Kidney epithelial cell (primary cell): ENCODE results near the gene HOXB4. TPM values are rescaled to one million over a fixed set of nuclear protein-coding genes. Genes with fewer than 3 reads are reported as not detected.

Source experiments
- DNase-seq: peaks from one replicate; pipeline ENCODE4 v3.0.0-alpha.2; 2010; ENCODE audit warnings: low read depth
- H3K27me3 ChIP-seq: 2 replicates; pipeline ENCODE4 v1.6.0; 2011; ENCODE audit warnings: low read length; ENCODE audit not compliant: control insufficient read depth, insufficient read depth
- H3K36me3 ChIP-seq: 2 replicates; pipeline ENCODE4 v1.5.1; 2011; ENCODE audit warnings: low read length; ENCODE audit not compliant: control insufficient read depth, insufficient read depth
- H3K4me3 ChIP-seq: 2 replicates; pipeline ENCODE4 v1.5.1; 2011; ENCODE audit warnings: low read depth, mild to moderate bottlenecking, control low read depth, low read length
- total RNA-seq: library from RNA; depleted of rRNA; stranded (reverse); fragments of >200 nt; gene quantifications from 2 replicates; pipeline ENCODE4 v1.2.3, GENCODE V29; 2015
- TF ChIP-seq, protein P1 (sequence below): IDR thresholded peaks from 2 replicates; pipeline ENCODE4 v1.5.1; 2011; ENCODE audit warnings: mild to moderate bottlenecking, moderate library complexity, low read length, control low read depth, inconsistent platforms; ENCODE audit not compliant: insufficient read depth, poor library complexity, severe bottlenecking

HOXB4 gene
- total RNA-seq, 1 donor from 2014 or later: 3.6 TPM

DNA sequence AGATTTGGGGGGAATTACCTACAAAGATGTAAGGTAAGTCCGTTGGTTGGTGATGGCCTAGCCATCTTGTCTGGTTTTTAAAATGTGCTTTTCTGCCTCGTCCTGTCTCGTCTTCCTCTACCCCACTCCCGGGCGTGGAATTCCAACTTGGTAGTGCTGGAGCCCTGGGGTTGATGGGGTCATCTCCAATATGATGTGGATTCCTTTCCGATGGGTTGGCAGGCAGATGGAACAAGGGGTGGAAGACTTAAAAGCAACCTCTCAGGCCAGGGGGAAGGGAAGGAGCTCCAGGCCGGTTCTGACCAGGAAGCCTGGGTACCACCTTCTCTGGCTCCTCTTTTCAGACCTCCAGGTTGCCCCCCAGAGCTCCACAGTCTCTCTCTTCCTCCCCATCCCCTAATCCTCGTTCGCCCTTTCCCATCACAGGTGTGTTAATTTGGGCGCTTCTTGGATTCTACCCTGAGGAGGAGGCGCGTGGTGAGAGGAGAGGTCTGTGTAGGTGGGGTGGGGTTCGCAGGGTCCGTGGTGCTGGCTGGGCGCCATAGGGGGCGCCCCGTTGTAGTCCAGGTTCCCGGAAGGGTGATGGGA lies 28.1 kb downstream of the HOXB4 start:
- H3K36me3 ChIP-seq: peaks cover 8% of the 10 kb centered on the region
- TF ChIP-seq, protein P1, sequence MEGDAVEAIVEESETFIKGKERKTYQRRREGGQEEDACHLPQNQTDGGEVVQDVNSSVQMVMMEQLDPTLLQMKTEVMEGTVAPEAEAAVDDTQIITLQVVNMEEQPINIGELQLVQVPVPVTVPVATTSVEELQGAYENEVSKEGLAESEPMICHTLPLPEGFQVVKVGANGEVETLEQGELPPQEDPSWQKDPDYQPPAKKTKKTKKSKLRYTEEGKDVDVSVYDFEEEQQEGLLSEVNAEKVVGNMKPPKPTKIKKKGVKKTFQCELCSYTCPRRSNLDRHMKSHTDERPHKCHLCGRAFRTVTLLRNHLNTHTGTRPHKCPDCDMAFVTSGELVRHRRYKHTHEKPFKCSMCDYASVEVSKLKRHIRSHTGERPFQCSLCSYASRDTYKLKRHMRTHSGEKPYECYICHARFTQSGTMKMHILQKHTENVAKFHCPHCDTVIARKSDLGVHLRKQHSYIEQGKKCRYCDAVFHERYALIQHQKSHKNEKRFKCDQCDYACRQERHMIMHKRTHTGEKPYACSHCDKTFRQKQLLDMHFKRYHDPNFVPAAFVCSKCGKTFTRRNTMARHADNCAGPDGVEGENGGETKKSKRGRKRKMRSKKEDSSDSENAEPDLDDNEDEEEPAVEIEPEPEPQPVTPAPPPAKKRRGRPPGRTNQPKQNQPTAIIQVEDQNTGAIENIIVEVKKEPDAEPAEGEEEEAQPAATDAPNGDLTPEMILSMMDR: no peak
- no peaks in the 10 kb centered on the region for H3K27me3 ChIP-seq
- peak overlapping the region; percentile 32 for H3K4me3 ChIP-seq
- no peak for DNase-seq

DNA sequence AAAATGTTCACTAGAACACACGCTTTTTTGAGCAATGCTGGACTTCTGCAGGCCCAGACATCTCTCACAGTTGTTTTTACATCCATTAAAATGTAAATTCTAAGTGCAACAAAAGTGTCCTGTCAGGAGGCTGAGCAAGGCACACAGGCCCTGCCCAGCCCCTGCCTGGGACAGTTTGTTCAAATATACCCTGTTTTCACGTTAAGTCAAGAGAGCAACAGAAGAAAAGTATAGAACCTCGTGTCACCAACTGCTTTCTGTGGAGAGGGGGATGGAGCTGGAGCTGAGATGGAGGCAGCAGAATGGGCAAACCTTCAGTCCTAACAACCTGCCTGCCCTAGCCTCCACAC lies 28.9 kb downstream of the HOXB4 start:
- no peak overlapping the region for H3K4me3 ChIP-seq
- no peaks in the 10 kb centered on the region for H3K27me3 ChIP-seq
- H3K36me3 ChIP-seq: peaks cover 4% of the 10 kb centered on the region
- DNase-seq: no peak
- TF ChIP-seq, protein P1: no peak

DNA sequence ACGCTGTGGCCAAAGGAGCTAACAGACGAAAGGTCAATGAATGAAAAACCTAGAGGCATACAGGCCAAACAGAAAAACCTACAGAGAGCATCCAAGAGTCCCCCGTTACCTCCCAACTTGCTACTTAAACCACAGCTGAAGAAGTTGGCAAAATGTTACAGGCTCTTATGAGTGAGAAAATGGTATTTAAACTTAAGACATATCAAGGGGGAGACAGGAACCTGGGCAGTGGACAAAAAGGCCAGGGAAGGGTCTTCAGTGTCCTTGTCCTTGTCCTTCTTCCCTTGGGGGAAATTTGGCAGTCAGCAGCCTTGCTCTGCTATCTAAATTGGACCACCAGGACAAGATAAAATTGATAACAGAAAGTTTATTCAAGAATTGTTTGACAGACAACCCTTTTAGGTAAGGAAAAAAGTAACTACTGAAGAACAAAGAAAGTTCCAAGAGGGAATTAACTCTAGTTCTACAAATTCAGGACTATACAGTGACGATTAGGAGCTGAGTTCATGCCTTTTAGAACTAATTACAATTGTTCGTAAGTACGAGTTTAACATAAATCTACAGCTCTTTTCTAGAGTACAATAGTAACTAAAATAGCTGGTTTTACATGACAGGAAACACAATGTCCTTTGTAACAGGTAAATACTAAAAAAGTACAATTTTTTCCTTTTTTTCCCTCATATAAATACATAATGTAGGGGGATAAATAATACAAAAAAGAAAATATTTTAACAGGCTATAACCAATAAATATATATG lies 29.4 kb downstream of the HOXB4 start:
- DNase-seq: no peak
- Histone ChIP-seq H3K36me3 (peaks cover 3% of the 10 kb centered on the region), H3K27me3 (no peaks in the 10 kb centered on the region), H3K4me3 (no peak overlapping the region)
- TF ChIP-seq, protein P1: no peak

DNA sequence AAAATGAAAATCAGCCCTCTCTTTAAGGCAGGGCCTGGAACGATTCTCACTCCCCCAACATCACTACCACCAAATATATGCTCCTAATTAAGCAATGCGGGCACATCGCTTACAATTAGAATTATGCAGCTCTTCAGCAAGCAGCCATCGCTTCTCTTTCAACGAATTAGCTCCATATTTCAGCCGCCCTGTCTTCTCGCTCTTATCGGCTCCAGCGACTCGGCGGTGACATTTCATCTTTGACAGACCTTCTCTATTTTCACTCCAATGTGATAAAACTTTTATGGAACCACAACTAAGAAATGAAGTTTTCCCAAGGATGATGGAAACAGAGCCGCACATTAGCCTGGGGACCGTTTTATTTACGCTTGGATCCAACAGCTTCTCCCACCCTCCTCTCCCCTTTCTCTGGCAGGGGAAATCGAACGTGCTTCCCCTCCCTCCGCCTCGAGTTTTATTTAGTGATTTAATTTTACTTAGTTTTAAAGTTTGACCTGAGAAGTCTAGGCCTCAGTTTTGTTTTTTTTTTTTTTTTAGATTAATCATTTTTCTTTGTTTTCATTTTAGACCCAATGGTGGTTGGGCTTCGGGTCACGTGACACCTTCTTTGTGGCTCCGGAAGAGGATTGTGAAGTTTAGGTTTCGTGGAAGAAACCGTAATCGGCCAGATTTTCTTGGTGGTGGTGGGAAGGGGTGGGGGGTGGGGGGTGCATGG lies 30.2 kb downstream of the HOXB4 start:
- no peaks in the 10 kb centered on the region for H3K27me3 ChIP-seq
- peaks cover 7% of the 10 kb centered on the region for H3K36me3 ChIP-seq
- TF ChIP-seq, protein P1: no peak
- peak overlapping the region; percentile 6 for H3K4me3 ChIP-seq
- DNase-seq: no peak

DNA sequence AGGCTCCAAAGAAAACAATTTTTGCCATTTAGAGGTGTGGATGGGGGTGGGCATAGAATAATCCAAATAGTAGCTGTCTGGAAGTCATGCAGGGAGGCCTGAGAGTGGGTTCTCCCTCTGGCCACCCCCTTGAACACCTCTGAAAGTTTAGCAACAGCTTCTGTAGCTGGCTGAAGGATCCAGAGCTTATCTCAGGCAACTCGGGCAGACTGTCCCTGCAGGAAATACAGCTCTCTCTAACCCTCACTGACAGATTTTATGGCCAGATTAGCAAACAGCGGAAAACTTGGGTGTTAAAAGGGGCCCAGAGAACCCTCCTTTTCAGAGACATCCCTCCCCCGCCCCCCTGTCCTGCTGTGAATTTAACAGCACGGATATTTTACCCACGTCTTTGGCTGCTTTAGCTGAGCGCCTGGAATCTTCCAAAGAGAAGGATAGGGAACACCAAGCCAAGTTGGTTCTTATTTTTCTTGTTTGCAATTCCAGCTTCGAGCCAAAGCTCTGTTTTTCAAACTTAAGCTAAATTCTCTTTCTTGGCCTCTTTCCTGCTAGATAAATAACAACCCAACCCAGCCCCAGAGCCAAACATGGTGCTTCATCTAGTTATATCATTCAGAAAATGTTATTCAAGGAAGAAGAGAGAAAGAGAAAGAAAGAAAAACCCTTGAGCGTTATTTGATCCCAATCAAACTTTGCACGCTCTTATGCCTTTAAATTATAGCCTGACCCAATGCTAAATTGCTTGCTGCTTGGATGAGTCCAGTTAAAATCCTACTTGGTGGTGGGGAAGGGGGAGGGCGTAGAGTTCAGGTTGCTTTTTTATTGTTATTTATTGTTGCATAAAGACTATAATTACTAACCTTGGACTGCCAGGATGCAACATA lies 31.0 kb downstream of the HOXB4 start:
- TF ChIP-seq, protein P1: no peak
- Histone ChIP-seq H3K27me3 (no peaks in the 10 kb centered on the region), H3K36me3 (peaks cover 7% of the 10 kb centered on the region), H3K4me3 (peak overlapping the region; percentile 9)
- DNase-seq: no peak
